Endothelial cell of umbilical vein (primary cell): Measurements from ENCODE around the gene PDE4B. TPM values are rescaled to one million over a fixed set of nuclear protein-coding genes. Genes with fewer than 3 reads are reported as not detected.

Source experiments
- BruUV-seq: library from RNA; stranded (reverse); fragments of 400-500 nt; replicated peaks from 2 replicates; lab custom pipeline; 2021; lab: Mats Ljungman, UMichigan
- CTCF ChIA-PET: fragments of 300-600, 350-600 bp; sonication (Branson Sonifier 250); formaldehyde crosslinking; loops from one replicate; lab custom pipeline; 2021; ENCODE audit warnings: antibody characterized with exemption, inconsistent platforms; lab: Charles Lee
- POLR2A ChIA-PET: fragments of 300-600, 350-600 bp; sonication (Branson Sonifier 250); formaldehyde crosslinking; loops from one replicate; lab custom pipeline; 2021; ENCODE audit warnings: antibody characterized with exemption, inconsistent platforms; lab: Charles Lee
- DNase-seq: peaks from one replicate; pipeline ENCODE4 v3.0.0-alpha.2; 2011; ENCODE audit warnings: low read depth, low spot score
- FAIRE-seq: peaks from 2 replicates; lab custom pipeline; 2011; peaks lifted over from hg19 to GRCh38; lab: Jason Lieb, UNC
- H2AFZ ChIP-seq: 2 replicates; pipeline ENCODE4 v1.6.0; 2012; ENCODE audit warnings: low read depth, low read length, control low read depth, inconsistent platforms
- H3K27ac ChIP-seq: 2 replicates; pipeline ENCODE4 v1.5.1; 2011; ENCODE audit warnings: low read depth, mild to moderate bottlenecking, control low read depth, low read length, moderate library complexity; ENCODE audit not compliant: insufficient read depth
- H3K27me3 ChIP-seq, 2 experiments: 2 replicates each; pipeline versions ENCODE4 v1.6.0 to v1.6.1; 2011; ENCODE audit warnings: low read length in 2 of 2, mixed read lengths in 1 of 2; ENCODE audit not compliant: control insufficient read depth in 2 of 2, insufficient read depth in 2 of 2
- H3K36me3 ChIP-seq, 2 experiments: 2 replicates in 1 of 2; 3 replicates in 1 of 2; pipeline ENCODE4 v1.5.1; 2011; ENCODE audit warnings: low read length in 2 of 2, mild to moderate bottlenecking in 1 of 2, moderate library complexity in 1 of 2; ENCODE audit not compliant: control insufficient read depth in 2 of 2, insufficient read depth in 2 of 2; ENCODE audit errors: extremely low read depth in 1 of 2
- H3K4me1 ChIP-seq: 3 replicates; pipeline ENCODE4 v1.5.1; 2011; ENCODE audit warnings: mild to moderate bottlenecking, low read length; ENCODE audit not compliant: control insufficient read depth, insufficient read depth; ENCODE audit errors: extremely low read depth
- H3K4me2 ChIP-seq: 2 replicates; pipeline ENCODE4 v1.6.1; 2011; ENCODE audit warnings: low read length, control low read depth, mixed read lengths; ENCODE audit not compliant: insufficient read depth
- H3K4me3 ChIP-seq, 3 experiments: fragments of 200-600 bp in 1 of 3; sonication (generic), shearing (Covaris generic) in 1 of 3; replicated peaks in 1 of 3; 2 replicates each; pipeline ENCODE4 v1.5.1; 2011 to 2016; ENCODE audit warnings: control low read depth in 3 of 3, low read length in 3 of 3, mild to moderate bottlenecking in 2 of 3, inconsistent platforms in 1 of 3, low read depth in 1 of 3, moderate library complexity in 1 of 3; ENCODE audit not compliant: insufficient read depth in 1 of 3
- H3K79me2 ChIP-seq: 2 replicates; pipeline ENCODE4 v1.6.0; 2012; ENCODE audit warnings: low read length, inconsistent platforms; ENCODE audit not compliant: control insufficient read depth, insufficient read depth
- H3K9ac ChIP-seq: replicated peaks from 2 replicates; pipeline ENCODE3; 2011; ENCODE audit warnings: low read length, control low read depth; ENCODE audit not compliant: insufficient read depth; ENCODE audit errors: extremely low read depth
- H3K9me1 ChIP-seq: replicated peaks from 3 replicates; pipeline ENCODE4 v1.6.0; 2011; ENCODE audit warnings: mild to moderate bottlenecking, low read length; ENCODE audit not compliant: control insufficient read depth, insufficient read depth; ENCODE audit errors: extremely low read depth
- H3K9me3 ChIP-seq: replicated peaks from 2 replicates; pipeline ENCODE4 v1.5.1; 2012; ENCODE audit warnings: low read length, inconsistent platforms; ENCODE audit not compliant: control insufficient read depth, insufficient read depth
- H4K20me1 ChIP-seq: replicated peaks from 2 replicates; pipeline ENCODE3; 2011; ENCODE audit warnings: mild to moderate bottlenecking, low read length; ENCODE audit not compliant: control insufficient read depth, insufficient read depth; ENCODE audit errors: extremely low read depth
- EZH2 ChIP-seq: IDR thresholded peaks from 2 replicates; pipeline ENCODE4 v1.6.1; 2012; ENCODE audit warnings: borderline replicate concordance, low read depth, mild to moderate bottlenecking, moderate library complexity, low read length, inconsistent platforms; ENCODE audit not compliant: severe bottlenecking
- FOS ChIP-seq: IDR thresholded peaks from 2 replicates; pipeline ENCODE4 v1.6.1; 2011; ENCODE audit warnings: mild to moderate bottlenecking, low read length, moderate library complexity, borderline replicate concordance; ENCODE audit not compliant: insufficient read depth
- GATA2 ChIP-seq: IDR thresholded peaks from 2 replicates; pipeline ENCODE4 v1.7.0; 2011; ENCODE audit warnings: low read depth, mild to moderate bottlenecking, moderate library complexity, mixed read lengths, low read length; ENCODE audit not compliant: insufficient read length, insufficient read depth
- JUN ChIP-seq: IDR thresholded peaks from 2 replicates; pipeline ENCODE4 v1.6.1; 2011; ENCODE audit warnings: borderline replicate concordance, low read depth; ENCODE audit not compliant: insufficient read length, insufficient read depth
- MYC ChIP-seq: IDR thresholded peaks from one replicate; pipeline ENCODE4 v1.6.1; 2011; ENCODE audit warnings: mild to moderate bottlenecking, low read depth, low read length
- POLR2A ChIP-seq: IDR thresholded peaks from 2 replicates; pipeline ENCODE4 v1.6.1; 2012; ENCODE audit warnings: low read depth, mild to moderate bottlenecking, control low read depth, low read length
- POLR2AphosphoS5 ChIP-seq: IDR thresholded peaks from 2 replicates; pipeline ENCODE4 v1.6.1; 2012; ENCODE audit warnings: low read depth, mild to moderate bottlenecking, control low read depth, low read length, moderate library complexity; ENCODE audit not compliant: insufficient read depth
- dilution Hi-C: fragments of 300-500 bp; cut with MboI; formaldehyde crosslinking; loops from one replicate; pipeline ENCODE4 v1.15.0; 2019; ENCODE audit warnings: low sequenced_read_pairs; ENCODE audit not compliant: extremely low pct_ligation_motif_present
- intact Hi-C: fragments of 100-400 bp; cut with micrococcal nuclease; formaldehyde crosslinking; loops from one replicate; pipeline ENCODE4 v1.10.0; 2022
- polyA plus RNA-seq, 4 experiments: library from polyadenylated mRNA; depleted of rRNA in 3 of 4; stranded (reverse) in 3 of 4; unstranded in 1 of 4; fragments of >200 nt; gene quantifications; 2 replicates each; pipeline versions ENCODE4 v1.2.1 to v1.2.3, GENCODE V29; 2011 to 2012; ENCODE audit warnings: missing spikeins in 1 of 4
- total RNA-seq: library from RNA; stranded (reverse); gene quantifications from 2 replicates; pipeline ENCODE4 v1.2.3, GENCODE V29; 2021
- TF ChIP-seq, protein P1 (sequence below), 2 donors: IDR thresholded peaks; 1 replicate in 1 of 2; 2 replicates in 1 of 2; pipeline ENCODE4 v1.5.1; 2011; ENCODE audit warnings: low read length in 2 of 2, mild to moderate bottlenecking in 2 of 2, moderate library complexity in 2 of 2, control low read depth in 1 of 2, inconsistent platforms in 1 of 2, low read depth in 1 of 2; ENCODE audit not compliant: insufficient read depth in 1 of 2; ENCODE audit errors: extremely low read depth in 1 of 2
- TF ChIP-seq, protein P2 (sequence below): IDR thresholded peaks from 2 replicates; pipeline ENCODE4 v1.6.1; 2011; ENCODE audit not compliant: insufficient read depth, insufficient read length

The PDE4B gene
- total and polyA plus RNA-seq, 2 donors (not counting 3 experiments of a cell fraction or from before 2014, with no cell fraction given), result 63.5 to 69.8 TPM

GRCh38 chr1:66302815-66303214, 510.1 kb downstream of the PDE4B start:
- no peaks in the 10 kb centered on the region for H3K27me3 ChIP-seq
- CTCF ChIA-PET, result interaction anchor here (0.8 to 1.6 kb wide), 2 partner anchors 11 to 29 kb away, joined by 3 to 6 read pairs; no protein-coding TSS in a partner anchor
- no peak overlapping the region for H2AFZ ChIP-seq
- no TSS peak for BruUV-seq
- TF ChIP-seq, protein P1, sequence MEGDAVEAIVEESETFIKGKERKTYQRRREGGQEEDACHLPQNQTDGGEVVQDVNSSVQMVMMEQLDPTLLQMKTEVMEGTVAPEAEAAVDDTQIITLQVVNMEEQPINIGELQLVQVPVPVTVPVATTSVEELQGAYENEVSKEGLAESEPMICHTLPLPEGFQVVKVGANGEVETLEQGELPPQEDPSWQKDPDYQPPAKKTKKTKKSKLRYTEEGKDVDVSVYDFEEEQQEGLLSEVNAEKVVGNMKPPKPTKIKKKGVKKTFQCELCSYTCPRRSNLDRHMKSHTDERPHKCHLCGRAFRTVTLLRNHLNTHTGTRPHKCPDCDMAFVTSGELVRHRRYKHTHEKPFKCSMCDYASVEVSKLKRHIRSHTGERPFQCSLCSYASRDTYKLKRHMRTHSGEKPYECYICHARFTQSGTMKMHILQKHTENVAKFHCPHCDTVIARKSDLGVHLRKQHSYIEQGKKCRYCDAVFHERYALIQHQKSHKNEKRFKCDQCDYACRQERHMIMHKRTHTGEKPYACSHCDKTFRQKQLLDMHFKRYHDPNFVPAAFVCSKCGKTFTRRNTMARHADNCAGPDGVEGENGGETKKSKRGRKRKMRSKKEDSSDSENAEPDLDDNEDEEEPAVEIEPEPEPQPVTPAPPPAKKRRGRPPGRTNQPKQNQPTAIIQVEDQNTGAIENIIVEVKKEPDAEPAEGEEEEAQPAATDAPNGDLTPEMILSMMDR (IDR thresholded peaks at IDR 0.05; ENCODE audit: extremely low read depth in 1 of 2, insufficient read depth in 1 of 2, low read depth in 1 of 2, low read length in 2 of 2), result no peak
- TF ChIP-seq, protein P2, sequence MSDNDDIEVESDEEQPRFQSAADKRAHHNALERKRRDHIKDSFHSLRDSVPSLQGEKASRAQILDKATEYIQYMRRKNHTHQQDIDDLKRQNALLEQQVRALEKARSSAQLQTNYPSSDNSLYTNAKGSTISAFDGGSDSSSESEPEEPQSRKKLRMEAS, result no peak
- TF ChIP-seq GATA2 (no peak), POLR2A (no peak), EZH2 (no peak), MYC (no peak), FOS (no peak), JUN (no peak), POLR2AphosphoS5 (no peak)
- no peaks in the 10 kb centered on the region for H3K9me3 ChIP-seq
- no peaks in the 10 kb centered on the region for H3K79me2 ChIP-seq
- H3K9me1 ChIP-seq, result no peaks in the 10 kb centered on the region
- no peaks in the 10 kb centered on the region for H4K20me1 ChIP-seq
- no peaks in the 10 kb centered on the region for H3K36me3 ChIP-seq
- DNase-seq, result no peak
- dilution Hi-C loops, result no loop called here
- peaks cover 9% of the 10 kb centered on the region for H3K4me1 ChIP-seq
- H3K4me2 ChIP-seq, result no peak overlapping the region
- H3K27ac ChIP-seq, result no peak overlapping the region
- no peak overlapping the region for H3K9ac ChIP-seq
- intact Hi-C loops, result no loop called here
- POLR2A ChIA-PET, result no interaction called here
- no peak for FAIRE-seq
- no peak overlapping the region for H3K4me3 ChIP-seq
